Measurements from ENCODE around the gene TMEM119. TPM values are rescaled to one million over a fixed set of nuclear protein-coding genes. Genes with fewer than 3 reads are reported as not detected.
A peak's percentile ranks its signal among the peaks of the same experiment; 100 is the strongest.
"Not testable (repeated sequence)": the region's sequence is repeated elsewhere in the genome, so short reads cannot be mapped to it uniquely, and the experiment has no call there.

TMEM119 gene
- total RNA-seq, 1 donor: 164 TPM

GRCh38 chr12:108594960-108595710 lies 2.7 kb downstream of the TMEM119 start:
- H3K4me3 ChIP-seq (ENCODE audit: low read depth, low read length): peak overlapping the region; percentile 93
- no peak for TF ChIP-seq CTCF (IDR thresholded peaks at IDR 0.05; ENCODE audit: insufficient read depth, low read length)
- no peak for DNase-seq (ENCODE audit: low read depth)

GRCh38 chr12:108594323-108594903 lies 3.5 kb downstream of the TMEM119 start:
- H3K4me3 ChIP-seq (ENCODE audit: low read depth, low read length): no peak overlapping the region
- TF ChIP-seq CTCF (IDR thresholded peaks at IDR 0.05; ENCODE audit: insufficient read depth, low read length): no peak
- no peak for DNase-seq (ENCODE audit: low read depth)

GRCh38 chr12:108592033-108592909 lies 5.6 kb downstream of the TMEM119 start:
- no peak overlapping the region for H3K4me3 ChIP-seq (ENCODE audit: low read depth, low read length)
- DNase-seq (ENCODE audit: low read depth): no peak
- no peak for TF ChIP-seq CTCF (IDR thresholded peaks at IDR 0.05; ENCODE audit: insufficient read depth, low read length)

- no peak overlapping the region for H3K4me3 ChIP-seq (ENCODE audit: low read depth, low read length)
- no peak for TF ChIP-seq CTCF (IDR thresholded peaks at IDR 0.05; ENCODE audit: insufficient read depth, low read length)
Observed at GRCh38 chr12:108591267-108591980, 6.5 kb downstream of the TMEM119 start.

GRCh38 chr12:108590463-108590862 lies 7.4 kb downstream of the TMEM119 start:
- H3K4me3 ChIP-seq (ENCODE audit: low read depth, low read length); DNase-seq (ENCODE audit: low read depth): not testable (repeated sequence)

More at GRCh38 chr12:108591267-108591980, 6.5 kb downstream of the TMEM119 start:
- no peak for DNase-seq (ENCODE audit: low read depth)

GRCh38 chr12:108589840-108590229 lies 8.0 kb downstream of the TMEM119 start:
- TF ChIP-seq CTCF (IDR thresholded peaks at IDR 0.05; ENCODE audit: insufficient read depth, low read length): no peak
- H3K4me3 ChIP-seq (ENCODE audit: low read depth, low read length): no peak overlapping the region
- no peak for DNase-seq (ENCODE audit: low read depth)
